ENCODE results near the gene HLA-DMA. TPM values are rescaled to one million over a fixed set of nuclear protein-coding genes. Genes with fewer than 3 reads are reported as not detected.

HLA-DMA gene
- total and polyA plus RNA-seq, 2 of the 8 experiments (the other 6 are each of a cell fraction or from before 2014, with no cell fraction given) = 13.3 to 23.1 TPM

- H3K27ac ChIP-seq (ENCODE audit: low read depth, low read length) = no peak overlapping the region
- 0 out of 2 replicates have a peak, but pooled peaks cover 4% of the 10 kb centered on the region for H3K23me2 ChIP-seq (ENCODE audit: low read depth, low read length)
- POLR2A ChIA-PET (ENCODE audit: partially characterized antibody) = interaction anchor here (2.7 to 33.3 kb wide), 4 partner anchors 10 to 60 kb away, joined by 10 to 1158 read pairs (median 15); partner anchors contain the start of genes BRD2 and HLA-DMB
- H4K8ac ChIP-seq (ENCODE audit: extremely low read depth, insufficient read depth, low read length) = no peak overlapping the region
- H2BK15ac ChIP-seq (ENCODE audit: low read length) = no peak overlapping the region
- no peak overlapping the region for H3K9ac ChIP-seq (replicated peaks in 1 of 4; ENCODE audit: extremely low read depth in 1 of 4, low read depth in 3 of 4, low read length in 3 of 4)
- no peak overlapping the region for H3K56ac ChIP-seq (replicated peaks; ENCODE audit: insufficient read length, low read depth, low read length)
- no peaks in the 10 kb centered on the region for H3K36me3 ChIP-seq (ENCODE audit: control insufficient read depth in 2 of 4, insufficient read depth in 4 of 4, low read length in 3 of 4)
- no peak overlapping the region for H2AK5ac ChIP-seq (ENCODE audit: low read depth, low read length)
- DNase-seq (ENCODE audit: low read depth in 1 of 2, low spot score in 2 of 2) (no peak), FAIRE-seq (no peak)
- H2BK12ac ChIP-seq (ENCODE audit: low read depth, low read length) = no peak overlapping the region
- H3K23ac ChIP-seq (ENCODE audit: insufficient read length) = no peak overlapping the region
- CTCF ChIA-PET (ENCODE audit: partially characterized antibody) = interaction anchor here (0.9 to 11.1 kb wide), 28 partner anchors 12 to 835 kb away, joined by 3 to 168 read pairs (median 8); partner anchors contain the start of genes BRD2, HLA-DMB, HLA-DPB1 and PSMB8
- H3K4me2 ChIP-seq (ENCODE audit: insufficient read depth in 1 of 2, low read depth in 2 of 2, low read length in 2 of 2) = no peak overlapping the region
- peaks cover 0 to 7% of the 10 kb centered on the region in 2 experiments for H4K20me1 ChIP-seq (replicated peaks in 1 of 2; ENCODE audit: control insufficient read depth in 1 of 2, insufficient read depth in 2 of 2, low read length in 2 of 2)
- H3K4ac ChIP-seq (replicated peaks; ENCODE audit: insufficient read length, low read depth, low read length) = no peak overlapping the region
- H4K91ac ChIP-seq (replicated peaks; ENCODE audit: insufficient read length, low read length) = no peak overlapping the region
- no peak overlapping the region for H4K5ac ChIP-seq (ENCODE audit: insufficient read length, low read depth, low read length)
- no peaks in the 10 kb centered on the region for H3K9me3 ChIP-seq (ENCODE audit: insufficient read depth in 2 of 2, low read depth in 1 of 2, low read length in 1 of 2)
- no peak overlapping the region for H3K18ac ChIP-seq (ENCODE audit: extremely low read depth, low read length)
- H2BK5ac ChIP-seq (ENCODE audit: low read depth, low read length) = no peak overlapping the region
- H3K4me1 ChIP-seq (replicated peaks in 1 of 4; ENCODE audit: control insufficient read depth in 3 of 4, insufficient read depth in 4 of 4, low read length in 3 of 4) = peaks cover 0 to 10% (median 3%) of the 10 kb centered on the region in 4 experiments; a peak in 5 of 7 replicates
- no peaks in the 10 kb centered on the region for H3K79me2 ChIP-seq (ENCODE audit: control insufficient read depth in 1 of 2, insufficient read depth in 2 of 2, low read length in 2 of 2)
- no peak overlapping the region for H3K14ac ChIP-seq (ENCODE audit: insufficient read length)
- H2BK20ac ChIP-seq (ENCODE audit: low read length) = no peak overlapping the region
- no peak overlapping the region for H2BK120ac ChIP-seq (replicated peaks; ENCODE audit: low read depth, low read length)
- 82% methylated on average over 4 of the region's 4 CpGs; no CpG with 5 or more reads in 1 of the 2 experiments for WGBS, 2 experiments (ENCODE audit: extremely low coverage in 1 of 2, insufficient coverage in 1 of 2, insufficient read length in 1 of 2, insufficient replicate concordance in 2 of 2, low coverage in 1 of 2, low lambda C conversion rate in 2 of 2, missing lambda C conversion rate in 1 of 2)
- no peak overlapping the region for H3K4me3 ChIP-seq (ENCODE audit: extremely low read depth in 1 of 4, insufficient read depth in 2 of 4, low read depth in 3 of 4, low read length in 4 of 4)
- no peaks in the 10 kb centered on the region; a peak in 1 of 7 replicates for H3K27me3 ChIP-seq (replicated peaks in 1 of 4; ENCODE audit: control insufficient read depth in 3 of 4, extremely low read depth in 1 of 4, insufficient read depth in 3 of 4, low read length in 3 of 4)
- H3K79me1 ChIP-seq (ENCODE audit: low read depth, low read length) = no peaks in the 10 kb centered on the region
- H2AFZ ChIP-seq (ENCODE audit: low read length) = no peak overlapping the region
- no peak for TF ChIP-seq TEAD4 (IDR thresholded peaks at IDR 0.05; ENCODE audit: low read depth, low read length)
- no peak for TF ChIP-seq SUZ12 (IDR thresholded peaks at IDR 0.05; ENCODE audit: low read length)
- TF ChIP-seq TCF12 (IDR thresholded peaks at IDR 0.05; ENCODE audit: low read depth, low read length) = no peak
- TF ChIP-seq PHF8 (conservative IDR thresholded peaks at IDR 0.05; ENCODE audit: low read depth, low read length) = no peak
- no peak for TF ChIP-seq EZH2 (IDR thresholded peaks at IDR 0.05; ENCODE audit: low read depth, low read length, severe bottlenecking)
- no peak for TF ChIP-seq SIN3A (conservative IDR thresholded peaks at IDR 0.05 in 1 of 2, IDR thresholded peaks at IDR 0.05 in 1 of 2; ENCODE audit: low read depth in 1 of 2, low read length in 2 of 2)
- TF ChIP-seq CHD1 (IDR thresholded peaks at IDR 0.05; ENCODE audit: low read depth, low read length) = no peak
- no peak for TF ChIP-seq USF2 (IDR thresholded peaks at IDR 0.05; ENCODE audit: low read length)
- TF ChIP-seq YY1 (IDR thresholded peaks at IDR 0.05; ENCODE audit: low read depth, low read length) = no peak
- TF ChIP-seq NRF1 (IDR thresholded peaks at IDR 0.05; ENCODE audit: low read depth, low read length) = no peak
Observed at GRCh38 chr6:32954267-32954666, 1.4 kb upstream of the HLA-DMA start.

Measured in H1 (cell line).